Skeletal muscle tissue (tissue), 4 donors: ENCODE data around the gene CRTAP. TPM values are rescaled to one million over a fixed set of nuclear protein-coding genes. Genes with fewer than 3 reads are reported as not detected.
"Not testable (repeated sequence)": the region's sequence is repeated elsewhere in the genome, so short reads cannot be mapped to it uniquely, and the experiment has no call there.

ENCODE experiments used
- H3K27ac ChIP-seq: one replicate; pipeline ENCODE4 v1.7.0; 2013; ENCODE audit warnings: mild to moderate bottlenecking, low read depth, low read length, inconsistent platforms
- H3K27me3 ChIP-seq, 3 donors: one replicate each; pipeline ENCODE4 v1.7.0; 2013; ENCODE audit warnings: low read length in 3 of 3; ENCODE audit not compliant: control insufficient read depth in 3 of 3, insufficient read depth in 3 of 3
- H3K36me3 ChIP-seq, 3 donors: one replicate each; pipeline ENCODE4 v1.7.0; 2013; ENCODE audit warnings: low read length in 3 of 3; ENCODE audit not compliant: control insufficient read depth in 3 of 3, insufficient read depth in 3 of 3
- H3K4me1 ChIP-seq, 3 donors: one replicate each; pipeline ENCODE4 v1.7.0; 2013; ENCODE audit warnings: low read length in 3 of 3, mild to moderate bottlenecking in 3 of 3; ENCODE audit not compliant: control insufficient read depth in 3 of 3, insufficient read depth in 3 of 3
- H3K4me3 ChIP-seq, 3 donors: one replicate each; pipeline ENCODE4 v1.7.0; 2013; ENCODE audit warnings: low read length in 3 of 3
- H3K9ac ChIP-seq, 3 donors: one replicate each; pipeline ENCODE4 v1.7.0; 2013; ENCODE audit warnings: low read length in 3 of 3, mild to moderate bottlenecking in 3 of 3, moderate library complexity in 2 of 3, low read depth in 1 of 3
- H3K9me3 ChIP-seq, 3 donors: one replicate each; pipeline ENCODE4 v1.7.0; 2013; ENCODE audit warnings: low read length in 3 of 3; ENCODE audit not compliant: control insufficient read depth in 3 of 3
- total RNA-seq: library from RNA; depleted of rRNA; stranded (reverse); fragments of >200 nt; gene quantifications from one replicate; pipeline ENCODE4 v1.2.3, GENCODE V29; 2014
- donor health status: Osteomylitis.

Gene CRTAP
- total RNA-seq, 1 donor from 2014 or later: 32.9 TPM

- H3K36me3 ChIP-seq: peaks cover 13 to 17% (median 15%) of the 10 kb centered on the region in 3 donors
- no peaks in the 10 kb centered on the region for H3K9me3 ChIP-seq
- no peak overlapping the region for H3K4me3 ChIP-seq
- H3K9ac ChIP-seq: peak overlapping the region in 2 of 3 donors; percentile 38 to 55
- no peak overlapping the region for H3K27ac ChIP-seq
- peaks cover 7 to 19% (median 8%) of the 10 kb centered on the region in 3 donors for H3K4me1 ChIP-seq
- no peaks in the 10 kb centered on the region for H3K27me3 ChIP-seq
These were observed 33.1 kb downstream of the CRTAP start for GRCh38 chr3:33146791-33147445.

GRCh38 chr3:33149342-33149741, 35.5 kb downstream of the CRTAP start:
- no peak overlapping the region for H3K9ac ChIP-seq
- H3K9me3 ChIP-seq: no peaks in the 10 kb centered on the region
- H3K4me3 ChIP-seq: no peak overlapping the region
- peaks cover 0 to 9% (median 5%) of the 10 kb centered on the region in 3 donors for H3K36me3 ChIP-seq
- peaks cover 7 to 19% (median 8%) of the 10 kb centered on the region in 3 donors for H3K4me1 ChIP-seq
- H3K27ac ChIP-seq: no peak overlapping the region
- H3K27me3 ChIP-seq: peaks cover 0 to 5% (median 0%) of the 10 kb centered on the region in 3 donors

- H3K9me3 ChIP-seq: no peaks in the 10 kb centered on the region
- H3K36me3 ChIP-seq: no peaks in the 10 kb centered on the region
- no peak overlapping the region for H3K9ac ChIP-seq
- peaks cover 0 to 5% (median 0%) of the 10 kb centered on the region in 3 donors for H3K27me3 ChIP-seq
- no peak overlapping the region for H3K27ac ChIP-seq
- H3K4me3 ChIP-seq: no peak overlapping the region
- peaks cover 0 to 4% (median 2%) of the 10 kb centered on the region in 3 donors for H3K4me1 ChIP-seq
These were observed 38.8 kb downstream of the CRTAP start for GRCh38 chr3:33152363-33153360.

- H3K9me3 ChIP-seq: no peaks in the 10 kb centered on the region
- H3K4me1 ChIP-seq: peaks cover 0 to 2% (median 0%) of the 10 kb centered on the region in 3 donors
- peaks cover 0 to 5% (median 0%) of the 10 kb centered on the region in 3 donors for H3K27me3 ChIP-seq
- no peak overlapping the region for H3K9ac ChIP-seq
- no peak overlapping the region for H3K4me3 ChIP-seq
- no peaks in the 10 kb centered on the region for H3K36me3 ChIP-seq
- no peak overlapping the region for H3K27ac ChIP-seq
These were observed 40.0 kb downstream of the CRTAP start for GRCh38 chr3:33153782-33154181.

GRCh38 chr3:33155301-33155700, 41.5 kb downstream of the CRTAP start:
- Histone ChIP-seq H3K36me3 (no peaks in the 10 kb centered on the region), H3K4me1 (no peaks in the 10 kb centered on the region), H3K4me3 (no peak overlapping the region), H3K27me3 (peaks cover 0 to 5% (median 0%) of the 10 kb centered on the region in 3 donors), H3K9me3 (no peaks in the 10 kb centered on the region), H3K27ac (no peak overlapping the region), H3K9ac (no peak overlapping the region)

- Histone ChIP-seq H3K27me3 (no peaks in the 10 kb centered on the region), H3K4me3 (no peak overlapping the region), H3K27ac (no peak overlapping the region), H3K4me1 (no peaks in the 10 kb centered on the region), H3K36me3 (no peaks in the 10 kb centered on the region), H3K9ac (no peak overlapping the region), H3K9me3 (no peaks in the 10 kb centered on the region)
These were observed 45.4 kb downstream of the CRTAP start for GRCh38 chr3:33159234-33159633.

- H3K4me3 ChIP-seq: no peak overlapping the region
- no peaks in the 10 kb centered on the region for H3K9me3 ChIP-seq
- no peak overlapping the region for H3K27ac ChIP-seq
These were observed 46.2 kb downstream of the CRTAP start for GRCh38 chr3:33159981-33160380.

GRCh38 chr3:33162621-33163020, 48.8 kb downstream of the CRTAP start:
- H3K27ac ChIP-seq, H3K4me1 ChIP-seq, H3K27me3 ChIP-seq, H3K4me3 ChIP-seq, H3K9me3 ChIP-seq, H3K36me3 ChIP-seq, H3K9ac ChIP-seq: not testable (repeated sequence)

More at GRCh38 chr3:33159981-33160380, 46.2 kb downstream of the CRTAP start:
- no peak overlapping the region for H3K9ac ChIP-seq
- H3K4me1 ChIP-seq: no peaks in the 10 kb centered on the region
- H3K27me3 ChIP-seq: no peaks in the 10 kb centered on the region
- H3K36me3 ChIP-seq: no peaks in the 10 kb centered on the region

GRCh38 chr3:33165372-33165771, 51.6 kb downstream of the CRTAP start:
- no peaks in the 10 kb centered on the region for H3K27me3 ChIP-seq
- no peaks in the 10 kb centered on the region for H3K9me3 ChIP-seq
- no peaks in the 10 kb centered on the region for H3K36me3 ChIP-seq
- no peak overlapping the region for H3K4me3 ChIP-seq
- H3K27ac ChIP-seq: no peak overlapping the region
- H3K4me1 ChIP-seq: no peaks in the 10 kb centered on the region
- H3K9ac ChIP-seq: no peak overlapping the region

GRCh38 chr3:33166095-33166494, 52.3 kb downstream of the CRTAP start:
- Histone ChIP-seq H3K9ac (no peak overlapping the region), H3K36me3 (no peaks in the 10 kb centered on the region), H3K4me3 (no peak overlapping the region), H3K9me3 (no peaks in the 10 kb centered on the region), H3K27me3 (no peaks in the 10 kb centered on the region), H3K27ac (no peak overlapping the region), H3K4me1 (no peaks in the 10 kb centered on the region)
